ENCODE results near the gene STXBP6. TPM values are rescaled to one million over a fixed set of nuclear protein-coding genes. Genes with fewer than 3 reads are reported as not detected.
"Not testable (repeated sequence)": the region's sequence is repeated elsewhere in the genome, so short reads cannot be mapped to it uniquely, and the experiment has no call there.

Gene STXBP6
- total and polyA plus RNA-seq, 4 donors: 0.05 to 10.5 (median 2.3) TPM

DNA sequence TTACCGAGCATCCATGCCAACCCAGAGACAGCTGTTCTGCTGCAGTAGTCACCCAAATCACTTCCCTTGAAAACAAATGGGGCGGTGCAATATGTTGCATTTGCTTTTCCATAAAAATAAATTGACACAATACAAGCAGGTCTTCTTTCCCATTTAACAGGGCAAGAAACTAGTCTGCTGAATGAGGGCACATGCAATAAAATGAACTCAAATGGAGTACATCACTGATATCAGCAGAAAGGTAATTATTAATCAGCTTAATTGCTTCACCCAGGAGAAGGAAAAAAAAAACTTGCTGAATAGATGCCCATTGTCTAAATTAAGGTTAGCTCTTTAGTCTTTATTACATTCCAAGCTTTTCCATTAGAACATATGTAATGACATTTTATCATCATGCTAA is 240.8 kb downstream of the STXBP6 start:
- DNase-seq (no peak), ATAC-seq (ENCODE audit: low FRiP score) (no peak)
- Histone ChIP-seq H3K4me3 (ENCODE audit: low read length in 2 of 2) (no peak overlapping the region), H3K36me3 (ENCODE audit: control insufficient read depth in 1 of 2, insufficient read depth in 2 of 2, low read length in 1 of 2) (no peaks in the 10 kb centered on the region), H3K27me3 (ENCODE audit: control insufficient read depth in 1 of 2, insufficient read depth in 2 of 2, low read length in 1 of 2) (no peaks in the 10 kb centered on the region), H3K27ac (ENCODE audit: low read depth in 1 of 2, low read length in 2 of 2) (no peak overlapping the region), H3K4me1 (ENCODE audit: control insufficient read depth in 1 of 2, insufficient read depth in 2 of 2, low read length in 2 of 2) (no peaks in the 10 kb centered on the region), H3K9me3 (ENCODE audit: control insufficient read depth, low read length) (no peaks in the 10 kb centered on the region)
- 57 to 78% methylated on average over 2 of the region's 2 CpGs for WGBS, 2 donors
- intact Hi-C loops (cut with DNase I): loop anchor here (5.0 kb wide), 2 partner anchors 323 to 343 kb away; no protein-coding TSS in a partner anchor

DNA sequence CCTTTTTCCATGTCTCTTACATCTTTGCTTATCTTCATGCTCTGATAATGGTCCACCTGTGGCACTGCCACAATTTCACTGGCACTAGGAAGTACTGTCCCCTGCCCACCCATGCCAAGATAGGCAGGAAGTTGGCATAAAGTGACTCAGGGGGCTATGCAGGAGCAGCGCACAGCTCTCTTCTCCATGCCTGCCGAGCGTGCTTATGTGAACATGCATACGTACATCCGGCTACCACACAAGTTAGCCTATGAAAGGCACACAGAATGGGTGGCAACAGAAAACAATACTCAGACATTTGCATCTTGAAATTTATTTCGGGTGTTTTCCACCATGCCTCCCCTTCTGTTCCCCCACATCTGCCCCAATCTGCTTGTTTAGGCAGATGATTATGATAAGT is 241.5 kb downstream of the STXBP6 start:
- intact Hi-C loops (cut with DNase I): loop anchor here (5.0 kb wide), 2 partner anchors 324 to 344 kb away; no protein-coding TSS in a partner anchor
- DNase-seq: no peak
- Histone ChIP-seq H3K27ac (ENCODE audit: low read depth in 1 of 2, low read length in 2 of 2) (no peak overlapping the region), H3K36me3 (ENCODE audit: control insufficient read depth in 1 of 2, insufficient read depth in 2 of 2, low read length in 1 of 2) (no peaks in the 10 kb centered on the region), H3K27me3 (ENCODE audit: control insufficient read depth in 1 of 2, insufficient read depth in 2 of 2, low read length in 1 of 2) (no peaks in the 10 kb centered on the region), H3K4me3 (ENCODE audit: low read length in 2 of 2) (no peak overlapping the region), H3K9me3 (ENCODE audit: control insufficient read depth, low read length) (no peaks in the 10 kb centered on the region), H3K4me1 (ENCODE audit: control insufficient read depth in 1 of 2, insufficient read depth in 2 of 2, low read length in 2 of 2) (no peaks in the 10 kb centered on the region)
- WGBS, 2 donors: 86 to 91% methylated on average over 6 of the region's 6 CpGs
- no peak for ATAC-seq (ENCODE audit: low FRiP score)

DNA sequence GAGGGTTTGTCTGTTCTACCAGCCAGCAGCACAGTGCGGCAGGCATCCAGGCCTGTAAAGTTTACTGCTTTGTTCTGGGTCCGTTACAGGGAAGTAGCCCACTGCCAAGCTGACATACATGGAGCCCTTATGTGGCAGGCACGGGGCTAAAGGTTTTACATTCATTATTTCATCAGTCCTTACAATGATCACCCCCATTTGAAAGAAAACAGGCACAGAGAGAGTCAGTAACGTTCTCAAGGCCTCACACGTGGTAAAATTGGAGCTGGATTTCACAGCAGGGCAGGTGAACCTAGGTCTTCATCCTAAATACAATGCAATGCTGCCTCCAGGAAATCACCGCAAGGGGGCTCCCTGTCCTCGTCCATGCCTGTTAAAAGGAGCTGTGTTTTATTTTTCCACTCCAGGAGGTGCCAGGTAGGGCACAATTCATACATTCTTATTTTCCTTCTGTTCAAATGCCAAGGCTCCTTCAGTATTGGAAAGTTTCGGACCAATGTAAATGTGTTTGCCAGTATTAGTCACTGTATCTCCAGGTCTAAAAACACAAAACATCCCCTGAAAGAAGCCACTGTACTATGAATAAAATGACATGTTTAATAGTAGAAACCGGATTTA is 243.8 kb downstream of the STXBP6 start:
- 30 to 32% methylated on average over 9 of the region's 9 CpGs for WGBS, 2 donors
- no peaks in the 10 kb centered on the region for H3K9me3 ChIP-seq (ENCODE audit: control insufficient read depth, low read length)
- intact Hi-C loops (cut with DNase I): loop anchor here (2.0 to 5.0 kb wide), 3 partner anchors 326 to 346 kb away; no protein-coding TSS in a partner anchor
- H3K36me3 ChIP-seq (ENCODE audit: control insufficient read depth in 1 of 2, insufficient read depth in 2 of 2, low read length in 1 of 2): no peaks in the 10 kb centered on the region
- peak; percentile 70 to 79 for DNase-seq
- ATAC-seq (ENCODE audit: low FRiP score): no peak
- H3K4me1 ChIP-seq (ENCODE audit: control insufficient read depth in 1 of 2, insufficient read depth in 2 of 2, low read length in 2 of 2): no peaks in the 10 kb centered on the region
- H3K4me3 ChIP-seq (ENCODE audit: low read length in 2 of 2): no peak overlapping the region
- H3K27ac ChIP-seq (ENCODE audit: low read depth in 1 of 2, low read length in 2 of 2): no peak overlapping the region
- H3K27me3 ChIP-seq (ENCODE audit: control insufficient read depth in 1 of 2, insufficient read depth in 2 of 2, low read length in 1 of 2): no peaks in the 10 kb centered on the region

DNA sequence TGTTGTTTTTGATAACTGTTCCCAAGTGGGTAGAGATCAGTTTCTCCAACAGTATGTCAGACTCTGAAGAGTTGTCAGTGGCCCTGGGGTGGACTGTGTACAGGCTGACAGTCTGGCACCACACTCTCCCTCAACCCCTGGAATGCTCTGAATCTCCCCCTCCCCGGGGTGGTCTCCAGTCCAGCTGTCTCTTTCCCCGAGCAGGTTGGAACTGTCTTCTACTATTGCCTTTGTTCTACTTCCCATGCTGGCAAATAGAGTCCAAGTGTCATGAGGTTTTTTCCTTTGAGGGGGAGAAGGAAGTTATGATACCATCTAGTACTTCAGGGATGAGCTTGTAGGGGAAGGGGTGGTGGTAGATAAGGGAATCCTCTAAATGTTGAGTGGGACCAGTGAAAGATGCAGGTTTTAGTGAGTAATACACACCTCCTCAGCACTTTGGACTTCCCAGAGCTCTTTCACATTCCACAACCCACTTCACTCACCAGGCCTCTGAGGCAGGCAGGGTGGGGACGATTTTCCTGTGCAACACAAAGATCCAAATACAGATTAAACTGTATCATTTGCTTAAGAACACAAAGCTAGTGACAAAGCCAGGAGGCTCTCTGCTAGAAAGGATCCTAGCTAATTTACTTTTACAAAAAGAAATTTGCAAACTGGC is 245.3 kb downstream of the STXBP6 start:
- Histone ChIP-seq H3K4me1 (ENCODE audit: control insufficient read depth in 1 of 2, insufficient read depth in 2 of 2, low read length in 2 of 2) (no peaks in the 10 kb centered on the region), H3K4me3 (ENCODE audit: low read length in 2 of 2) (no peak overlapping the region), H3K27ac (ENCODE audit: low read depth in 1 of 2, low read length in 2 of 2) (no peak overlapping the region), H3K9me3 (ENCODE audit: control insufficient read depth, low read length) (no peaks in the 10 kb centered on the region), H3K36me3 (ENCODE audit: control insufficient read depth in 1 of 2, insufficient read depth in 2 of 2, low read length in 1 of 2) (no peaks in the 10 kb centered on the region), H3K27me3 (ENCODE audit: control insufficient read depth in 1 of 2, insufficient read depth in 2 of 2, low read length in 1 of 2) (no peaks in the 10 kb centered on the region)
- DNase-seq: no peak
- intact Hi-C loops (cut with DNase I): loop anchor here (5.0 kb wide), 2 partner anchors 328 to 348 kb away; no protein-coding TSS in a partner anchor
- WGBS, 2 donors: 77 to 79% methylated on average over 3 of the region's 3 CpGs
- ATAC-seq (ENCODE audit: low FRiP score): no peak

DNA sequence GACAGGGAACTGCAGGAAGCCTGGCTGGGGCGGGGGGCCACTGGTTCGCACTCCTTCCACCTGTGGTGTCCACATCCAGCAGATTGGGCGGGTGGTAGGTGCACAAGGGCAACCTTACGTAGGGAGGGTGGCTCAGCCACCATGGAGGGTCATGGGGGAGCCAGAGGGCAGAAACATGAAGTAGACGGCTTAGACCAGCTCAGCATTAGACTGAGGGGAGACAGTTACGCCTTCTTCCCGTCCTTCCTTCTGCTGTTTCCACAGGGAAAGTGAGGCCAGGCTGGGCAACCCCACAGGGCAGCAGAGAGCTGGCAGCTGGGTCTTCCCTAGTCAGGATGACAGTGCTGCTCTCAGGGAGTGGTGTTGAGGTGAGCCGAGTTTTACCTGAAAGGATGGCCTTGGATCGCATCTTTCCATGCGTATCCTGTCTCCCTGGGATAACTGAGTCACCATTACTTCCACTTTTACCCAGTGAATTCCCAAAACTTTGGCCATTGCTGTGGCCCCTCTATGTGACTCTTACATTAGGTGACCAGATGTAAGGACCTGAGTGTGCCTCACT is 245.9 kb downstream of the STXBP6 start:
- intact Hi-C loops (cut with DNase I): no loop called here
- Histone ChIP-seq H3K27ac (ENCODE audit: low read depth in 1 of 2, low read length in 2 of 2) (no peak overlapping the region), H3K4me3 (ENCODE audit: low read length in 2 of 2) (no peak overlapping the region), H3K27me3 (ENCODE audit: control insufficient read depth in 1 of 2, insufficient read depth in 2 of 2, low read length in 1 of 2) (no peaks in the 10 kb centered on the region), H3K9me3 (ENCODE audit: control insufficient read depth, low read length) (no peaks in the 10 kb centered on the region), H3K36me3 (ENCODE audit: control insufficient read depth in 1 of 2, insufficient read depth in 2 of 2, low read length in 1 of 2) (no peaks in the 10 kb centered on the region), H3K4me1 (ENCODE audit: control insufficient read depth in 1 of 2, insufficient read depth in 2 of 2, low read length in 2 of 2) (no peaks in the 10 kb centered on the region)
- ATAC-seq (ENCODE audit: low FRiP score) (no peak), DNase-seq (no peak)
- 81 to 84% methylated on average over 10 of the region's 10 CpGs for WGBS, 2 donors

DNA sequence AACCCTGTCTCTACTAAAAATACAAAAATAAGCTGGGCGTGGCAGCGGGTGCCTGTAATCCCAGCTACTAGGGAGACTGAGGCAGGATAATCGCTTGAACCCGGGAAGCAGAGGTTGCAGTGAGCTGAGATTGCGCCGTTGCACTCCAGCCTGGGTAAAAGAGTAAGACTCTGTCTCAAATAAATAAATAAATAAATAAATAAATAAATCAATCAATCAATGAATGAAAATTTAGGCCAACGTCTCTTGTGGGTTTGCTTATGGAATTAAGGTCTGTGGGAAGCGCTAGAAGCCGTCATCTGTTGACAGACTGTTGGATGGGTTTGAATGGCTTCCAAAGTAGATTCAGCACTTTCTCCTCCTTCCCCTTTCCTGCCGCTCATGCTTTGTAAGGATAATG is 246.5 kb downstream of the STXBP6 start:
- H3K36me3 ChIP-seq (ENCODE audit: control insufficient read depth in 1 of 2, insufficient read depth in 2 of 2, low read length in 1 of 2); H3K4me3 ChIP-seq (ENCODE audit: low read length in 2 of 2); DNase-seq; H3K4me1 ChIP-seq (ENCODE audit: control insufficient read depth in 1 of 2, insufficient read depth in 2 of 2, low read length in 2 of 2); H3K9me3 ChIP-seq (ENCODE audit: control insufficient read depth, low read length); H3K27ac ChIP-seq (ENCODE audit: low read depth in 1 of 2, low read length in 2 of 2); ATAC-seq (ENCODE audit: low FRiP score); H3K27me3 ChIP-seq (ENCODE audit: control insufficient read depth in 1 of 2, insufficient read depth in 2 of 2, low read length in 1 of 2); intact Hi-C loops (cut with DNase I): not testable (repeated sequence)
- WGBS, 2 donors: 89 to 92% methylated on average over 10 of the region's 10 CpGs

DNA sequence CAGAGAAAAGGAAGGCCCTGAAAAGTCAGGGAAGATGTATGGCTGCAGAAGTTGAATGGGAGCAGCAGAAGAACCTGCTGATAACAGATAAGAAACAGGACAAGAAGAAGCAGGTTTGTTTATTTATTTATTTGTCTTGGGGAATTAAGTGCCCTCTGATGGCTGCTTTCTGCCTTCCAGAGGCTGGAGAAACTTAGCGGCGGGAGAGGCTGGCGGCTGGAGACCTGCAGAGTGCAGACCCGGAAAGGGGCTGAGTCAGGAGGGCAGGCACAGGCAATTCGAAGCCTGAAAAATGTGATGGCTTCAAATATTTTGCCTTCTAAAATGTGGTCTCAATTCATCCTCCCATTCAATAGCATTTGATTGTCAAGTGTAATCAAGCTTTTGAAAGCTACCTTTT is 247.7 kb downstream of the STXBP6 start:
- no peak for ATAC-seq (ENCODE audit: low FRiP score)
- no peak overlapping the region for H3K4me3 ChIP-seq (ENCODE audit: low read length in 2 of 2)
- no peak overlapping the region for H3K27ac ChIP-seq (ENCODE audit: low read depth in 1 of 2, low read length in 2 of 2)
- no peaks in the 10 kb centered on the region for H3K4me1 ChIP-seq (ENCODE audit: control insufficient read depth in 1 of 2, insufficient read depth in 2 of 2, low read length in 2 of 2)
- no peaks in the 10 kb centered on the region for H3K36me3 ChIP-seq (ENCODE audit: control insufficient read depth in 1 of 2, insufficient read depth in 2 of 2, low read length in 1 of 2)
- no peaks in the 10 kb centered on the region for H3K9me3 ChIP-seq (ENCODE audit: control insufficient read depth, low read length)
- WGBS, 2 donors: 66 to 78% methylated on average over 5 of the region's 5 CpGs
- no peaks in the 10 kb centered on the region for H3K27me3 ChIP-seq (ENCODE audit: control insufficient read depth in 1 of 2, insufficient read depth in 2 of 2, low read length in 1 of 2)
- no peak for DNase-seq
- intact Hi-C loops (cut with DNase I): no loop called here

DNA sequence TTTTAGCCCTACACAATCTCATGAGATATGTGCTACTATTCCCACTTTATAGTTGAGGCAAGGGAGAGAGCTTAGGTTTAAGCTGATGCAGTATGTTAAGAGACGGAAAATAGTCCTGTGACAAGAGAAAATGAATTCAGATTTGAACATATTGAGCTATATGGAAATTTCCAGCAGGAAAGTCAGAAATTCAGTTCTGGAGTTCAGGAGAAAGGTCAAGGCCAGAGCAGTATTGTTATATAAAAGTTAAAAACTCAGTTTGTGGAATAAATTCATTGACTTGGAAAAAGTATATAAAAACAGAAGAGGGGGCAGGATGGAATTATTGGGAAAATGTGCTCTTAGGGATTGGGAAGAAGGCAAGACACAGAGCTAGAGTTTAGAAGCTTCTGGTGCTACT is 248.9 kb downstream of the STXBP6 start:
- Histone ChIP-seq H3K4me1 (ENCODE audit: control insufficient read depth in 1 of 2, insufficient read depth in 2 of 2, low read length in 2 of 2) (no peaks in the 10 kb centered on the region), H3K36me3 (ENCODE audit: control insufficient read depth in 1 of 2, insufficient read depth in 2 of 2, low read length in 1 of 2) (no peaks in the 10 kb centered on the region), H3K4me3 (ENCODE audit: low read length in 2 of 2) (no peak overlapping the region), H3K27me3 (ENCODE audit: control insufficient read depth in 1 of 2, insufficient read depth in 2 of 2, low read length in 1 of 2) (no peaks in the 10 kb centered on the region), H3K27ac (ENCODE audit: low read depth in 1 of 2, low read length in 2 of 2) (no peak overlapping the region), H3K9me3 (ENCODE audit: control insufficient read depth, low read length) (no peaks in the 10 kb centered on the region)
- intact Hi-C loops (cut with DNase I): no loop called here
- ATAC-seq (ENCODE audit: low FRiP score) (no peak), DNase-seq (no peak)
- 86 to 92% methylated on average over 1 of the region's 1 CpG for WGBS, 2 donors
